HEK293 (cell line): ENCODE measurements around the gene EEFSEC.
A peak's percentile ranks its signal among the peaks of the same experiment; 100 is the strongest.

Experiments
- CTCF ChIA-PET: fragments of 350-600 bp; formaldehyde crosslinking; extraction: SDS; loops from one replicate; lab custom pipeline; 2021; ENCODE audit warnings: antibody characterized with exemption; lab: Yijun Ruan, JAX
- POLR2A ChIA-PET: fragments of 300-600 bp; formaldehyde crosslinking; extraction: SDS; loops from one replicate; lab custom pipeline; 2020; ENCODE audit warnings: antibody characterized with exemption, inconsistent platforms; lab: Yijun Ruan, JAX
- H3K27ac ChIP-seq: fragments of 200-500 bp; sonication (Bioruptor generic); 2 replicates; pipeline ENCODE4 v1.5.1; 2014; ENCODE audit warnings: low read depth, low read length, control low read depth, inconsistent platforms; ENCODE audit errors: extremely low read depth
- H3K36me3 ChIP-seq, 2 experiments: fragments of 200-500 bp in 1 of 2; sonication (Bioruptor generic) in 1 of 2; 1 replicate in 1 of 2; 2 replicates in 1 of 2; pipeline ENCODE4 v1.5.1; 2014 to 2017; ENCODE audit warnings: inconsistent platforms in 2 of 2, low read length in 2 of 2; ENCODE audit not compliant: control insufficient read depth in 2 of 2, insufficient read depth in 1 of 2
- H3K4me1 ChIP-seq: fragments of 200-500 bp; sonication (Bioruptor generic); 2 replicates; pipeline ENCODE4 v1.5.1; 2014; ENCODE audit warnings: mild to moderate bottlenecking, low read length, inconsistent platforms; ENCODE audit not compliant: control insufficient read depth, insufficient read depth
- H3K4me3 ChIP-seq: 2 replicates; pipeline ENCODE4 v1.5.1; 2011; ENCODE audit warnings: low read depth, mild to moderate bottlenecking, control low read depth, low read length, moderate library complexity
- H3K9me3 ChIP-seq: fragments of 200-500 bp; sonication (Bioruptor generic); 2 replicates; pipeline ENCODE4 v1.5.1; 2014; ENCODE audit warnings: low read depth, low read length, inconsistent platforms; ENCODE audit not compliant: control insufficient read depth, insufficient read depth
- CTCF ChIP-seq: fragments of 450-650 bp; formaldehyde crosslinking; IDR thresholded peaks from 2 replicates; pipeline ENCODE4 v1.5.1; 2016; ENCODE audit warnings: missing biosample characterization, missing genetic modification characterization
- EGR2 ChIP-seq: fragments of 450-650 bp; formaldehyde crosslinking; IDR thresholded peaks from 2 replicates; pipeline ENCODE4 v1.5.1; 2016; ENCODE audit warnings: low read depth, missing biosample characterization, missing genetic modification characterization
- KLF16 ChIP-seq: fragments of 450-650 bp; formaldehyde crosslinking; IDR thresholded peaks from 2 replicates; pipeline ENCODE4 v1.5.1; 2017; ENCODE audit warnings: missing biosample characterization, missing genetic modification characterization
- OSR2 ChIP-seq: fragments of 450-650 bp; formaldehyde crosslinking; IDR thresholded peaks from 2 replicates; pipeline ENCODE4 v1.5.1; 2016; ENCODE audit warnings: missing biosample characterization, missing genetic modification characterization
- PATZ1 ChIP-seq: fragments of 450-650 bp; formaldehyde crosslinking; IDR thresholded peaks from 2 replicates; pipeline ENCODE4 v1.5.1; 2016; ENCODE audit warnings: missing biosample characterization, missing genetic modification characterization
- SCRT1 ChIP-seq: fragments of 450-650 bp; formaldehyde crosslinking; IDR thresholded peaks from 2 replicates; pipeline ENCODE4 v1.5.1; 2016; ENCODE audit warnings: missing biosample characterization, missing genetic modification characterization, borderline replicate concordance
- SP7 ChIP-seq: fragments of 450-650 bp; formaldehyde crosslinking; IDR thresholded peaks from 2 replicates; pipeline ENCODE4 v1.5.1; 2016; ENCODE audit warnings: missing biosample characterization, missing genetic modification characterization
- ZBTB8A ChIP-seq: fragments of 450-650 bp; formaldehyde crosslinking; IDR thresholded peaks from 2 replicates; pipeline ENCODE4 v1.5.1; 2016; ENCODE audit warnings: missing biosample characterization, missing genetic modification characterization
- ZNF146 ChIP-seq: fragments of 450-650 bp; formaldehyde crosslinking; IDR thresholded peaks from 2 replicates; pipeline ENCODE4 v1.5.1; 2016; ENCODE audit warnings: missing biosample characterization, missing genetic modification characterization
- ZNF404 ChIP-seq: fragments of 450-650 bp; formaldehyde crosslinking; IDR thresholded peaks from 2 replicates; pipeline ENCODE4 v1.5.1; 2017; ENCODE audit warnings: missing biosample characterization, missing genetic modification characterization
- ZNF501 ChIP-seq: fragments of 450-650 bp; formaldehyde crosslinking; IDR thresholded peaks from 2 replicates; pipeline ENCODE4 v1.5.1; 2016; ENCODE audit warnings: missing biosample characterization, missing genetic modification characterization
- ZNF558 ChIP-seq: fragments of 450-650 bp; formaldehyde crosslinking; IDR thresholded peaks from 2 replicates; pipeline ENCODE4 v1.5.1; 2016; ENCODE audit warnings: missing biosample characterization, missing genetic modification characterization
- ZNF629 ChIP-seq: fragments of 450-650 bp; formaldehyde crosslinking; IDR thresholded peaks from 2 replicates; pipeline ENCODE4 v1.5.1; 2017; ENCODE audit warnings: missing biosample characterization, missing genetic modification characterization
- ZNF654 ChIP-seq: fragments of 450-650 bp; formaldehyde crosslinking; IDR thresholded peaks from 2 replicates; pipeline ENCODE4 v1.5.1; 2016; ENCODE audit warnings: low read depth, missing biosample characterization, missing genetic modification characterization
- ZSCAN4 ChIP-seq: fragments of 450-650 bp; formaldehyde crosslinking; IDR thresholded peaks from 2 replicates; pipeline ENCODE4 v1.5.1; 2017; ENCODE audit warnings: missing biosample characterization, missing genetic modification characterization

Gene EEFSEC

GRCh38 chr3:128301186-128302023 lies 148.1 kb downstream of the EEFSEC start (continued):
- TF ChIP-seq PATZ1 (tag by site-specific recombination), result no peak

GRCh38 chr3:128306481-128306880 lies 153.2 kb downstream of the EEFSEC start:
- Histone ChIP-seq H3K36me3 (no peaks in the 10 kb centered on the region), H3K4me1 (no peaks in the 10 kb centered on the region), H3K4me3 (no peak overlapping the region), H3K27ac (no peak overlapping the region), H3K9me3 (no peaks in the 10 kb centered on the region)
- no peak for TF ChIP-seq OSR2 (tag by site-specific recombination)
- no peak for TF ChIP-seq EGR2 (tag by site-specific recombination)
- no peak for TF ChIP-seq ZSCAN4 (tag by site-specific recombination)
- TF ChIP-seq SP7, result no peak
- no peak for TF ChIP-seq ZNF146
- TF ChIP-seq ZNF404 (tag by site-specific recombination), result no peak
- no peak for TF ChIP-seq ZBTB8A
- no peak for TF ChIP-seq SCRT1 (tag by site-specific recombination)
- TF ChIP-seq ZNF629, result no peak
- POLR2A ChIA-PET, result no interaction called here
- CTCF ChIA-PET, result interaction anchor here (1.1 to 2.0 kb wide), 2 partner anchors 14 to 80 kb away, joined by 4 to 7 read pairs; no protein-coding TSS in a partner anchor

- CTCF ChIA-PET, result interaction anchor here (0.6 to 2.0 kb wide), 4 partner anchors 15 to 224 kb away, joined by 3 to 7 read pairs (median 4); no protein-coding TSS in a partner anchor
- Histone ChIP-seq H3K4me1 (no peaks in the 10 kb centered on the region), H3K27ac (no peak overlapping the region), H3K36me3 (no peaks in the 10 kb centered on the region), H3K4me3 (no peak overlapping the region), H3K9me3 (no peaks in the 10 kb centered on the region)
- POLR2A ChIA-PET, result no interaction called here
- TF ChIP-seq ZNF654 (tag by site-specific recombination), result peak; percentile 15; the same call in 1 of the 2 replicates
- TF ChIP-seq KLF16 (tag by site-specific recombination), result no peak
- TF ChIP-seq ZNF501, result no peak
- peak; percentile 27; the same call in 1 of the 2 replicates for TF ChIP-seq CTCF (tag by site-specific recombination)
- TF ChIP-seq ZNF558 (tag by site-specific recombination), result no peak
Measured at GRCh38 chr3:128307029-128307633, 153.8 kb downstream of the EEFSEC start.
